BJ (cell line): ENCODE results near the gene ESR1. TPM values are rescaled to one million over a fixed set of nuclear protein-coding genes. Genes with fewer than 3 reads are reported as not detected.

Experiments used
- CTCF ChIA-PET: fragments of 350-600 bp; formaldehyde crosslinking; extraction: SDS; loops from one replicate; lab custom pipeline; 2021; ENCODE audit warnings: antibody characterized with exemption, inconsistent platforms; lab: Yijun Ruan, JAX
- POLR2A ChIA-PET: fragments of 300-600 bp; sonication (Branson Sonifier 250); formaldehyde crosslinking; extraction: SDS; loops from one replicate; lab custom pipeline; 2021; ENCODE audit warnings: antibody characterized with exemption; lab: Charles Lee
- DNase-seq: peaks from one replicate; pipeline ENCODE4 v3.0.0-alpha.2; 2011; ENCODE audit warnings: low read depth
- H3K27me3 ChIP-seq: 2 replicates; pipeline ENCODE4 v1.6.0; 2011; ENCODE audit warnings: low read length; ENCODE audit not compliant: control insufficient read depth, insufficient read depth
- H3K36me3 ChIP-seq: 2 replicates; pipeline ENCODE4 v1.5.1; 2011; ENCODE audit warnings: low read length; ENCODE audit not compliant: control insufficient read depth, insufficient read depth
- H3K4me3 ChIP-seq: 2 replicates; pipeline ENCODE4 v1.5.1; 2011; ENCODE audit warnings: low read depth, mild to moderate bottlenecking, control low read depth, low read length
- polyA plus RNA-seq: library from polyadenylated mRNA; depleted of rRNA; stranded (reverse); fragments of >200 nt; gene quantifications from 2 replicates; pipeline ENCODE4 v1.2.3, GENCODE V29; 2011
- TF ChIP-seq, protein P1 (sequence below): IDR thresholded peaks from 2 replicates; pipeline ENCODE4 v1.5.1; 2011; ENCODE audit warnings: low read depth, mild to moderate bottlenecking, control low read depth, inconsistent platforms, low read length, moderate library complexity; ENCODE audit not compliant: insufficient read depth

ESR1 gene
- polyA plus RNA-seq, 1 experiment: not detected

DNA sequence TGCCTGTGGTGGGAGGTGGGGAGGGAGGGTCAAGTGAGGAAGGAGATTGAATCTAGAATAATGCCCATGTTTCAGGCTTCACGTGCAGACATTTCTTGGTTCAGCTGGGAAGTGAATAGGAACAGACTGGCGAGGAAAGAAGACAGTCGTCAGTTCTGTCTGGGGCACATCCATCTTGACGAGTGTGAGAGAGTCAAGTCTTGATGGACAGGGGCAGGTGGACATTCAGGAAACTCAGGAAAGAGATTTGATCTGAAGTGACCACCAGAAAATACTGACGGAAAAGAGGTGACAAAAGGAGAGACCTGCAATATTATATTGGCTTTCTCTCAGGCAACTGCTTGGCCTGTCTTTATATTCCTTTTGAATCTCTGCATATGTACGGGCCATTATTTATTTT, 68.6 kb downstream of the ESR1 start:
- H3K4me3 ChIP-seq: no peak overlapping the region
- no peak for DNase-seq
- CTCF ChIA-PET: no interaction called here

DNA sequence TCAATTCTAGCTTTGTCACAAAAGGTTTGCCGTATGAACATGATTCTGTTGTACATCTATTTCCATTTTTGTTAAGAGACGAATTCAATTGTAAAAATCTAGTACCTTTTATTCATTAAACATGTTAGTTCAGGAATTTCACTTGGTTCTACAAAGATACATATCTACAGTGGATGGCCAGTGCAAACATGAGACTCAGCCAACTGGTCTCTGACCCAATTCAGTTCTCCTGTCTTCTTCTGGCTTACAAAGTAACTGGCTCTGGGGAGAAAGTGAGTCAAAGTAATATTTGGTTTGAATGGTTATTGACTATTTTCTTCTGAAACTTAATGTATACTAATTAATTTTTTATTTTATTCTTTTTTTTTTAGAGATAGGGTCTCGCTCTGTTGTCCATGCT, 70.0 kb downstream of the ESR1 start:
- ChIA-PET POLR2A (no interaction called here), CTCF (no interaction called here)
- Histone ChIP-seq H3K27me3 (no peaks in the 10 kb centered on the region), H3K36me3 (no peaks in the 10 kb centered on the region), H3K4me3 (no peak overlapping the region)
- no peak for DNase-seq
- TF ChIP-seq, protein P1, sequence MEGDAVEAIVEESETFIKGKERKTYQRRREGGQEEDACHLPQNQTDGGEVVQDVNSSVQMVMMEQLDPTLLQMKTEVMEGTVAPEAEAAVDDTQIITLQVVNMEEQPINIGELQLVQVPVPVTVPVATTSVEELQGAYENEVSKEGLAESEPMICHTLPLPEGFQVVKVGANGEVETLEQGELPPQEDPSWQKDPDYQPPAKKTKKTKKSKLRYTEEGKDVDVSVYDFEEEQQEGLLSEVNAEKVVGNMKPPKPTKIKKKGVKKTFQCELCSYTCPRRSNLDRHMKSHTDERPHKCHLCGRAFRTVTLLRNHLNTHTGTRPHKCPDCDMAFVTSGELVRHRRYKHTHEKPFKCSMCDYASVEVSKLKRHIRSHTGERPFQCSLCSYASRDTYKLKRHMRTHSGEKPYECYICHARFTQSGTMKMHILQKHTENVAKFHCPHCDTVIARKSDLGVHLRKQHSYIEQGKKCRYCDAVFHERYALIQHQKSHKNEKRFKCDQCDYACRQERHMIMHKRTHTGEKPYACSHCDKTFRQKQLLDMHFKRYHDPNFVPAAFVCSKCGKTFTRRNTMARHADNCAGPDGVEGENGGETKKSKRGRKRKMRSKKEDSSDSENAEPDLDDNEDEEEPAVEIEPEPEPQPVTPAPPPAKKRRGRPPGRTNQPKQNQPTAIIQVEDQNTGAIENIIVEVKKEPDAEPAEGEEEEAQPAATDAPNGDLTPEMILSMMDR: no peak

More for the DNA sequence above, 68.6 kb downstream of the ESR1 start:
- POLR2A ChIA-PET: no interaction called here
- TF ChIP-seq, protein P1: no peak
- Histone ChIP-seq H3K36me3 (no peaks in the 10 kb centered on the region), H3K27me3 (no peaks in the 10 kb centered on the region)

DNA sequence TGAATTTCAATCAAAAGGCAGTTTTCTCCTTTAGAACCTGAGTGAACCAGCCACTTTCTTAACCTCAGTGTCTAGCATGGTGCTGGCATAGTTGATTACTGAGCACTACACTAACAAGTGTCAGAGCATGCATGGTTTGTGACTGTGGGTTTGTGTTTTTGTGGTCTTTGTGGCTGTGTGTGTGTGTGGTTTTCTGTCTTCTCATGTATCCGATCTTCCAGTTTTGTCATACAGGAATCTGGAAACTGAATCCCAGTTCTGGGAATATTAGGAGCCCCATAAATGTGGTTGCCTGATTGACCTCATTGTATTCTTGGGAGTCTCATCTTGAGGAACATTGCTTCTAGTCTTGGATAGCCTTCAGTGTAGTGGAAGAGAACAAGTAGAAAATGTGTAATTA, 73.7 kb downstream of the ESR1 start:
- ChIA-PET CTCF (no interaction called here), POLR2A (no interaction called here)
- no peaks in the 10 kb centered on the region for H3K36me3 ChIP-seq
- TF ChIP-seq, protein P1: no peak
- no peak for DNase-seq
- no peak overlapping the region for H3K4me3 ChIP-seq
- H3K27me3 ChIP-seq: no peaks in the 10 kb centered on the region

DNA sequence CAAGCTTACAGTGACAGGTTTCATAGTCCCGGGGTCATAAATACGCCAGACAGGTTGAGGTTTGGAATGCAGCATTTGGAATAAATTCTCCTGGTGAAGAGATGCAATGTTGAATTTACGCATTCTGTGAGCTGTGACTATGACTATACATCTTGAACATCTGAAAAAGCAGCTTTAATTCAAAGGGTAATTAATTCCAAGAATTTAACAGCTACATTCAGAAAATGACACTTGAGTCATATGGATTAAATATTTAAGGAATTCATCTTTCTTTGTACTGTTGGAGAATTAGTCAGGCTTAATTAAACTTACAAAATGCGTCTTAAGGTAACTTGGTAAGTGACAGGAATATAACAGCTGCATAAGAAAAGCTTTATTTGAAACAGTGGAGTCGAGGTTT, 74.7 kb downstream of the ESR1 start:
- Histone ChIP-seq H3K36me3 (no peaks in the 10 kb centered on the region), H3K4me3 (no peak overlapping the region), H3K27me3 (no peaks in the 10 kb centered on the region)
- TF ChIP-seq, protein P1: no peak
- ChIA-PET POLR2A (no interaction called here), CTCF (interaction anchor here (0.6 kb wide), 1 partner anchor 13 kb away, joined by 3 read pairs; no protein-coding TSS in a partner anchor)
- no peak for DNase-seq

DNA sequence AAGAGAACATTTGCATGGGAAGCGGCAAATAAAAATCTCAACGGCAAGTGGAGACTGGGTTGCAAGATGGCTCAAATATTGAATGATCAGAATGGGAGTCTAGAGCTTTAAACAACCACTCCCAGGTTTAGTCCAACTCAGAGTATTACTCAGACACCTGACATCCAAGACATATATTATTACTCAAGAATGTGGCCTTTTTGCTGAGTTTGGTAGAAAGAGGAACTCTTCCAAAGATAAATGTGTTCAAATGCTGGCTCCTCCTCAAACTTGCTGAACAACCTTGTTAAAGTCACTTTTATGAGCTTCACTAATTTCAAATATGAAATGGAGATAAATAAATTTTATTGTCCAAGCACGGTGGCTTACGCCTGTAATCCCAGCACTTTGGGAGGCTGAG, 77.8 kb downstream of the ESR1 start:
- ChIA-PET CTCF (interaction anchor here (0.6 kb wide), 1 partner anchor 1054 kb away, joined by 4 read pairs; no protein-coding TSS in a partner anchor), POLR2A (no interaction called here)
- Histone ChIP-seq H3K36me3 (no peaks in the 10 kb centered on the region), H3K27me3 (no peaks in the 10 kb centered on the region), H3K4me3 (no peak overlapping the region)
- TF ChIP-seq, protein P1: no peak
- no peak for DNase-seq
